GM12878 (cell line): ENCODE results near the gene KLHL2.

Experiments
- CEBPB ChIP-seq, 2 experiments: fragments of 150-350 bp in 1 of 2; IDR thresholded peaks; 2 replicates each; pipeline ENCODE4 v1.6.1; 2012 to 2014; ENCODE audit warnings: low read depth in 2 of 2, low read length in 2 of 2, borderline replicate concordance in 1 of 2, inconsistent platforms in 1 of 2
- CTCF ChIP-seq, 3 experiments: IDR thresholded peaks in 2 of 3; conservative IDR thresholded peaks in 1 of 3; 2 replicates each; pipeline ENCODE4 v1.5.1; 2011; ENCODE audit warnings: low read depth in 3 of 3, low read length in 3 of 3, mild to moderate bottlenecking in 3 of 3, control low read depth in 2 of 3, moderate library complexity in 2 of 3, inconsistent platforms in 1 of 3, mixed read lengths in 1 of 3; ENCODE audit not compliant: control insufficient read depth in 2 of 3, insufficient read depth in 1 of 3; ENCODE audit errors: extremely low read depth in 1 of 3
- EP300 ChIP-seq, 2 experiments: fragments of 150-350 bp in 1 of 2; IDR thresholded peaks; 2 replicates each; pipeline ENCODE4 v1.6.1; 2011 to 2012; ENCODE audit warnings: low read depth in 2 of 2, low read length in 2 of 2, borderline replicate concordance in 1 of 2, improper control_type of control experiment in 1 of 2, inconsistent platforms in 1 of 2; ENCODE audit not compliant: control insufficient read depth in 1 of 2
- POLR2A ChIP-seq: IDR thresholded peaks from 2 replicates; pipeline ENCODE4 v1.6.1; 2011; ENCODE audit warnings: low read depth, mild to moderate bottlenecking, low read length
- RAD51 ChIP-seq: fragments of 450-650 bp; IDR thresholded peaks from 2 replicates; pipeline ENCODE4 v1.6.1; 2016; ENCODE audit warnings: moderate library complexity, mild to moderate bottlenecking, inconsistent platforms
- SP1 ChIP-seq: IDR thresholded peaks from one replicate; pipeline ENCODE4 v1.6.1; 2011; ENCODE audit warnings: low read depth, low read length
- SREBF2 ChIP-seq: IDR thresholded peaks from 2 replicates; pipeline ENCODE4 v1.6.1; 2012; ENCODE audit warnings: mild to moderate bottlenecking, low read length
- SUZ12 ChIP-seq: fragments of 200-600 bp; sonication (generic); IDR thresholded peaks from one replicate; pipeline ENCODE4 v1.6.1; 2018; ENCODE audit warnings: antibody characterized with exemption, mild to moderate bottlenecking; ENCODE audit not compliant: unreplicated experiment
- TCF12 ChIP-seq: IDR thresholded peaks from 2 replicates; pipeline ENCODE4 v1.6.1; 2011; ENCODE audit warnings: low read depth, mild to moderate bottlenecking, low read length
- YBX1 ChIP-seq: fragments of 450-650 bp; IDR thresholded peaks from 2 replicates; pipeline ENCODE4 v1.6.1; 2016; ENCODE audit warnings: antibody characterized with exemption
- TF ChIP-seq, protein P1 (sequence below): IDR thresholded peaks from 2 replicates; pipeline ENCODE4 v1.6.1; 2012; ENCODE audit warnings: mild to moderate bottlenecking, low read depth, low read length

DNA sequence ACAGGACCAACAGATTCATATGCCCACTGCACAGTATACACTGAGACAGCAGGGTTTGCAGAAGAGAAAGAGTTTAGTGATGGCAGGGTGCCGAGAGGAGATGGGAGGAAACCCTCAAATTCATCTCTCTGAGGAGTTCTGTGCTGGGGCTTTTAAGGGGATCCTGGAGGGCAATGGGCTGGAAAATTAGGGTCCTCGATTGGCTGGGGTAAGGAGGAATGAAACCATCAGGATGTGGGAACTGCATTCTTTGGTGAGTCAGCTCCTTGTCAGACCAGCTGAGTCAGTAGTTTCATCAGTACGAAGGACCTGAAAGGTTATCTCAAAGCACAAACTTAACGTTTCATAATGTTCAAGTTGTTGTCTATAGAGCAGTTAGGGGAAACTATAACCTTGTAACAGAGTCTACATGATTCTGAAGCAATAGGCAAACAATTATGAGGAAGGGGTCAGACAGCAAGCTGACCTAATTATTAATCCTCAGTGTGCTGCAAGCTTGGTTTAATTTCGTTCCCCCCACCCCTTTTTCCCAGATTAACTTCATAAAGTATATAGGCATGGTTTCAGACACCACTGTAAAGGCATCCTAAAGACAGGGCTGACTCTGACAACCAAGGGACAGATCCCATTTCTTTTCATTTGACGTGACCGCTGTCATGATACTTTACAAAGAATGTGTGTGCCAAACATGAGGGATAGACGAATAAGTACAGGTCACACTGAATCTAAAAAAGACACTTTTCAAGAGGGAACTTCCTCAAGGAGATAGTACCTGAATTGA is 118.6 kb downstream of the KLHL2 start:
- no peak for TF ChIP-seq CEBPB (IDR thresholded peaks at IDR 0.05; ENCODE audit: borderline replicate concordance in 1 of 2, low read depth in 2 of 2, low read length in 2 of 2)
- TF ChIP-seq EP300 (IDR thresholded peaks at IDR 0.05; ENCODE audit: borderline replicate concordance in 1 of 2, control insufficient read depth in 1 of 2, low read depth in 2 of 2, low read length in 2 of 2), result no peak
- no peak for TF ChIP-seq CTCF (IDR thresholded peaks at IDR 0.05 in 2 of 3, conservative IDR thresholded peaks at IDR 0.05 in 1 of 3; ENCODE audit: control insufficient read depth in 2 of 3, extremely low read depth in 1 of 3, insufficient read depth in 1 of 3, low read depth in 3 of 3, low read length in 3 of 3)
- TF ChIP-seq SREBF2, result no peak
- no peak for TF ChIP-seq RAD51
- TF ChIP-seq SP1, result no peak
- TF ChIP-seq YBX1, result no peak
- TF ChIP-seq, protein P1, sequence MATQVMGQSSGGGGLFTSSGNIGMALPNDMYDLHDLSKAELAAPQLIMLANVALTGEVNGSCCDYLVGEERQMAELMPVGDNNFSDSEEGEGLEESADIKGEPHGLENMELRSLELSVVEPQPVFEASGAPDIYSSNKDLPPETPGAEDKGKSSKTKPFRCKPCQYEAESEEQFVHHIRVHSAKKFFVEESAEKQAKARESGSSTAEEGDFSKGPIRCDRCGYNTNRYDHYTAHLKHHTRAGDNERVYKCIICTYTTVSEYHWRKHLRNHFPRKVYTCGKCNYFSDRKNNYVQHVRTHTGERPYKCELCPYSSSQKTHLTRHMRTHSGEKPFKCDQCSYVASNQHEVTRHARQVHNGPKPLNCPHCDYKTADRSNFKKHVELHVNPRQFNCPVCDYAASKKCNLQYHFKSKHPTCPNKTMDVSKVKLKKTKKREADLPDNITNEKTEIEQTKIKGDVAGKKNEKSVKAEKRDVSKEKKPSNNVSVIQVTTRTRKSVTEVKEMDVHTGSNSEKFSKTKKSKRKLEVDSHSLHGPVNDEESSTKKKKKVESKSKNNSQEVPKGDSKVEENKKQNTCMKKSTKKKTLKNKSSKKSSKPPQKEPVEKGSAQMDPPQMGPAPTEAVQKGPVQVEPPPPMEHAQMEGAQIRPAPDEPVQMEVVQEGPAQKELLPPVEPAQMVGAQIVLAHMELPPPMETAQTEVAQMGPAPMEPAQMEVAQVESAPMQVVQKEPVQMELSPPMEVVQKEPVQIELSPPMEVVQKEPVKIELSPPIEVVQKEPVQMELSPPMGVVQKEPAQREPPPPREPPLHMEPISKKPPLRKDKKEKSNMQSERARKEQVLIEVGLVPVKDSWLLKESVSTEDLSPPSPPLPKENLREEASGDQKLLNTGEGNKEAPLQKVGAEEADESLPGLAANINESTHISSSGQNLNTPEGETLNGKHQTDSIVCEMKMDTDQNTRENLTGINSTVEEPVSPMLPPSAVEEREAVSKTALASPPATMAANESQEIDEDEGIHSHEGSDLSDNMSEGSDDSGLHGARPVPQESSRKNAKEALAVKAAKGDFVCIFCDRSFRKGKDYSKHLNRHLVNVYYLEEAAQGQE, result no peak
- TF ChIP-seq POLR2A, result no peak; the same call in 1 of the 2 replicates
- no peak for TF ChIP-seq SUZ12
- TF ChIP-seq TCF12, result no peak
